Hepatocyte (in vitro differentiated cells): ENCODE data around the gene UBA6. TPM values are rescaled to one million over a fixed set of nuclear protein-coding genes. Genes with fewer than 3 reads are reported as not detected.

ENCODE experiments used
- DNase-seq: peaks from one replicate; pipeline ENCODE4 v3.0.0-alpha.2; 2016; ENCODE audit warnings: low spot score
- H2AFZ ChIP-seq: fragments of 200-600 bp; sonication (generic); 2 replicates; pipeline ENCODE4 v1.6.0; 2016; ENCODE audit warnings: antibody characterized with exemption, mild to moderate bottlenecking
- H3K27ac ChIP-seq: fragments of 200-600 bp; sonication (generic); 2 replicates; pipeline ENCODE4 v1.5.1; 2016; ENCODE audit warnings: mild to moderate bottlenecking
- H3K27me3 ChIP-seq: fragments of 200-600 bp; sonication (generic); 2 replicates; pipeline ENCODE4 v1.6.1; 2016
- H3K36me3 ChIP-seq: fragments of 200-600 bp; sonication (generic); replicated peaks from 2 replicates; pipeline ENCODE4 v1.5.1; 2016; ENCODE audit warnings: low read depth; ENCODE audit not compliant: insufficient read depth
- H3K4me1 ChIP-seq: fragments of 200-600 bp; sonication (generic); 2 replicates; pipeline ENCODE4 v1.5.1; 2016; ENCODE audit warnings: mild to moderate bottlenecking, moderate library complexity; ENCODE audit not compliant: insufficient read depth
- H3K4me2 ChIP-seq: fragments of 200-600 bp; sonication (generic); 2 replicates; pipeline ENCODE4 v1.6.0; 2016
- H3K4me3 ChIP-seq: fragments of 200-600 bp; sonication (generic); 2 replicates; pipeline ENCODE4 v1.5.1; 2016; ENCODE audit warnings: mild to moderate bottlenecking
- H3K79me2 ChIP-seq: fragments of 200-600 bp; sonication (generic); 2 replicates; pipeline ENCODE4 v1.6.0; 2017; ENCODE audit warnings: mild to moderate bottlenecking
- H3K9me2 ChIP-seq: fragments of 200-600 bp; sonication (generic); replicated peaks from 2 replicates; pipeline ENCODE4 v1.6.0; 2017; ENCODE audit warnings: mild to moderate bottlenecking; ENCODE audit not compliant: insufficient read depth
- H3K9me3 ChIP-seq: fragments of 200-600 bp; sonication (generic); 2 replicates; pipeline ENCODE4 v1.5.1; 2016; ENCODE audit warnings: low read depth, mild to moderate bottlenecking
- H4K20me1 ChIP-seq: fragments of 200-600 bp; sonication (generic); 2 replicates; pipeline ENCODE4 v1.6.0; 2016; ENCODE audit warnings: mild to moderate bottlenecking; ENCODE audit not compliant: insufficient read depth, poor library complexity, severe bottlenecking
- EZH2 ChIP-seq: fragments of 200-600 bp; sonication (generic); IDR thresholded peaks from 2 replicates; pipeline ENCODE4 v1.6.1; 2016; ENCODE audit warnings: antibody characterized with exemption, mild to moderate bottlenecking, borderline replicate concordance
- EZH2phosphoT487 ChIP-seq: fragments of 200-600 bp; sonication (generic); IDR thresholded peaks from one replicate; pipeline ENCODE4 v1.6.1; 2018; ENCODE audit warnings: antibody characterized with exemption, mild to moderate bottlenecking, low read depth, moderate library complexity; ENCODE audit not compliant: unreplicated experiment, severe bottlenecking
- WGBS: methylation state at CpG from one replicate; pipeline ENCODE4 v1.1.6; 2016; ENCODE audit warnings: low lambda C conversion rate; ENCODE audit errors: missing lambda C conversion rate; 5-methylcytosine and 5-hydroxymethylcytosine counted together
- polyA plus RNA-seq: library from polyadenylated mRNA; unstranded; fragments of >200 nt; fragmentation: Nextera tagmentation; extraction: Ambion mirVana; gene quantifications from 2 replicates; pipeline ENCODE4 v1.2.1, GENCODE V29; 2016
- total RNA-seq: library from RNA; depleted of rRNA; stranded (reverse); fragments of >200 nt; gene quantifications from 2 replicates; pipeline ENCODE4 v1.2.3, GENCODE V29; 2014
- TF ChIP-seq, protein P1 (sequence below): fragments of 200-600 bp; sonication (generic); IDR thresholded peaks from 2 replicates; pipeline ENCODE4 v1.5.1; 2016; ENCODE audit warnings: antibody characterized with exemption, mild to moderate bottlenecking; ENCODE audit not compliant: poor library complexity

The UBA6 gene
- total and polyA plus RNA-seq, 2 experiments from 2014 or later, result 15.8 to 123 TPM

DNA sequence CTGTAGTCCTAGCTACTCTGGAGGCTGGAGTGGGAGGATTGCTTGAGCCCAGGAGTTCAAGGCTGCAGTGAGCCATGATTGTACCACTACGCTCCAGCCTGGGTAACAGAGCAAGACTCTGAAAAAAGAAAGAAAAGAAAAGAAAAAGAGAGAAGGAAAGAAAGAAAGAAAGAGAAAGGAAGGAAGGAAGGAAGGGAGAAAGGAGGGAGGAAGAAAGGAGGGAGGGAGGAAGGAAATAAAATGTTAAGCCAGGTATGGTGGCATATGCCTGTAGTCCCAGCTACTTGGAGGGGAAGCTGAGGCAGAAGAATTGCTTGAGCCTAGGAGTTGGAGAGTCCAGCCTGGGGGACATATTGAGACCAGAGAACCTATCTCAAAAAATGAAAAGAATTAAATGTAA lies 130.4 kb downstream of the UBA6 start:
- H3K27me3 ChIP-seq, result no peaks in the 10 kb centered on the region
- H3K9me3 ChIP-seq, result no peaks in the 10 kb centered on the region
- H3K9me2 ChIP-seq, result no peaks in the 10 kb centered on the region
- peaks cover 2% of the 10 kb centered on the region for H3K36me3 ChIP-seq
- no peaks in the 10 kb centered on the region for H3K79me2 ChIP-seq
- no peak overlapping the region for H3K27ac ChIP-seq
- H3K4me3 ChIP-seq, result no peak overlapping the region
- no peak overlapping the region for H3K4me2 ChIP-seq
- 100% methylated on average over 1 of the region's 1 CpG for WGBS
- DNase-seq, result no peak
- H2AFZ ChIP-seq, result no peak overlapping the region
- TF ChIP-seq, protein P1, sequence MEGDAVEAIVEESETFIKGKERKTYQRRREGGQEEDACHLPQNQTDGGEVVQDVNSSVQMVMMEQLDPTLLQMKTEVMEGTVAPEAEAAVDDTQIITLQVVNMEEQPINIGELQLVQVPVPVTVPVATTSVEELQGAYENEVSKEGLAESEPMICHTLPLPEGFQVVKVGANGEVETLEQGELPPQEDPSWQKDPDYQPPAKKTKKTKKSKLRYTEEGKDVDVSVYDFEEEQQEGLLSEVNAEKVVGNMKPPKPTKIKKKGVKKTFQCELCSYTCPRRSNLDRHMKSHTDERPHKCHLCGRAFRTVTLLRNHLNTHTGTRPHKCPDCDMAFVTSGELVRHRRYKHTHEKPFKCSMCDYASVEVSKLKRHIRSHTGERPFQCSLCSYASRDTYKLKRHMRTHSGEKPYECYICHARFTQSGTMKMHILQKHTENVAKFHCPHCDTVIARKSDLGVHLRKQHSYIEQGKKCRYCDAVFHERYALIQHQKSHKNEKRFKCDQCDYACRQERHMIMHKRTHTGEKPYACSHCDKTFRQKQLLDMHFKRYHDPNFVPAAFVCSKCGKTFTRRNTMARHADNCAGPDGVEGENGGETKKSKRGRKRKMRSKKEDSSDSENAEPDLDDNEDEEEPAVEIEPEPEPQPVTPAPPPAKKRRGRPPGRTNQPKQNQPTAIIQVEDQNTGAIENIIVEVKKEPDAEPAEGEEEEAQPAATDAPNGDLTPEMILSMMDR, result no peak
- TF ChIP-seq EZH2phosphoT487, result no peak
- no peak for TF ChIP-seq EZH2
- H3K4me1 ChIP-seq, result no peaks in the 10 kb centered on the region
- no peaks in the 10 kb centered on the region for H4K20me1 ChIP-seq

DNA sequence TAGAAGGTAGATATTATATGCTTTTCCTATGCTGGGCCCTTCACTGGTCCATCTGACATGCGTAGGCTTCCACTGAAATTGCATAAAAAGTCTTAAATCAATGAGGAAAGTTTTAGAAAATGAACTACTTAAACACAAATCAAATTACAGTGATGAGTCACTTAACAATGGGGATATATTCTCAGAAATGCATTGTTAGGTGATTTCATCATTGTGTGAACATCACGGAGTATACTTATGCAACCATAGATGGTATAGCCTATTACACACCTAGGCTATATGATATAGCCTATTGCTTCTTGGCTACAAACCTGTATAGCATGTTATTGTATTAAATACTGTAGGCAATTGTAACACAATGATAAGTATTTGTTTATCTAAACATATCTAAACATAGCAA lies 132.1 kb downstream of the UBA6 start:
- Histone ChIP-seq H3K27ac (no peak overlapping the region), H3K36me3 (peaks cover 2% of the 10 kb centered on the region)
- TF ChIP-seq, protein P1, result no peak
- TF ChIP-seq EZH2 (no peak), EZH2phosphoT487 (no peak)

DNA sequence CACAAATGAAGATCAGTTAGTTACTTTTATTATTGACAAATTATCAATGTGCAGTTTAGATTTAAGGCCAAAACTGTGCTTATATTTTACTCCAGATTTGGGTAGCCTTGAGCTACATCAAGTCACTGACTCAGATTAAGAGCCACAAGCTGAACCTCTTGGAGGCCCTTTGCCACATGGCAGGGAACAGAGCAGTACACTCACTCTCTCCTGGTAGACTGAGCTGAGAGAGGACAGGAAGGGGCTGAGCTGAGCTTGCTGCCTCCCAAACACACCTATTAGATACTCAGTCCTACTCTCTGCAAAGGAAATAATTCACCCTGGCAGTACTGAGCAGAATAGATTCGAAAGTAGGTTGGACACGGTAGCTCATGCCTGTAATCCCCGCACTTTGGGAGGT lies 134.6 kb downstream of the UBA6 start:
- H3K4me2 ChIP-seq, result no peak overlapping the region
- H3K9me3 ChIP-seq, result no peaks in the 10 kb centered on the region
- no peak overlapping the region for H3K27ac ChIP-seq
- TF ChIP-seq, protein P1, result no peak
- TF ChIP-seq EZH2 (no peak), EZH2phosphoT487 (no peak)
- no peak for DNase-seq
- no peak overlapping the region for H3K4me3 ChIP-seq
- no peaks in the 10 kb centered on the region for H3K79me2 ChIP-seq
- H4K20me1 ChIP-seq, result no peaks in the 10 kb centered on the region
- no peaks in the 10 kb centered on the region for H3K27me3 ChIP-seq
- H3K36me3 ChIP-seq, result peaks cover 2% of the 10 kb centered on the region
- H2AFZ ChIP-seq, result no peak overlapping the region
- no peaks in the 10 kb centered on the region for H3K9me2 ChIP-seq
- H3K4me1 ChIP-seq, result no peaks in the 10 kb centered on the region
- 86% methylated on average over 3 of the region's 3 CpGs for WGBS

More for the DNA sequence above, 132.1 kb downstream of the UBA6 start:
- Histone ChIP-seq H3K27me3 (no peaks in the 10 kb centered on the region), H3K79me2 (no peaks in the 10 kb centered on the region), H4K20me1 (no peaks in the 10 kb centered on the region), H3K4me3 (no peak overlapping the region), H3K4me1 (no peaks in the 10 kb centered on the region), H2AFZ (no peak overlapping the region), H3K9me3 (no peaks in the 10 kb centered on the region), H3K9me2 (no peaks in the 10 kb centered on the region), H3K4me2 (no peak overlapping the region)
- no peak for DNase-seq
- WGBS, result 67% methylated on average over 2 of the region's 2 CpGs

DNA sequence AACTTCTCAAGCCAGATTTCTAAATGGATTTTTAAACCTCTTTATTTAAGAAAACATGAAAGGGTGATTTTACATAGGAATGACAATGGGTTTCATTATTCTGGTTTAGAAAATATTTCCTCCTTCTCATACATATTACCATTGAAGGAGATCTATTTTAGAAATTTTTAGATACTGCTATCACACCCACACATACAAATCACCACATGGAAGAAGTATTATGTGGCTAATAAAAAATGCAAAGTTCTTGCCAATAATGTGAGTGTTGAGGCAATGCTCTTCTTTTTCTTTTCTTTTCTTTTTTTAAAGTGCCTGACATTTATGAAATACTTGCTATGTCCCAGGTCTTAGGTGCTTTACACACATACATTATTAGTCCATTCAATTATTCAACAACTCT lies 135.7 kb downstream of the UBA6 start:
- no peak for DNase-seq
- H2AFZ ChIP-seq, result no peak overlapping the region
- H4K20me1 ChIP-seq, result no peaks in the 10 kb centered on the region
- H3K4me1 ChIP-seq, result no peaks in the 10 kb centered on the region
- no peak overlapping the region for H3K27ac ChIP-seq
- peaks cover 2% of the 10 kb centered on the region for H3K36me3 ChIP-seq
- no peaks in the 10 kb centered on the region for H3K79me2 ChIP-seq
- H3K4me2 ChIP-seq, result no peak overlapping the region
- no peaks in the 10 kb centered on the region for H3K27me3 ChIP-seq
- TF ChIP-seq EZH2phosphoT487 (no peak), EZH2 (no peak)
- TF ChIP-seq, protein P1, result no peak
- no peaks in the 10 kb centered on the region for H3K9me3 ChIP-seq
- no peak overlapping the region for H3K4me3 ChIP-seq
- no peaks in the 10 kb centered on the region for H3K9me2 ChIP-seq
